GM18502 (cell line): ENCODE measurements around the gene SLC35C1.
"Not testable (repeated sequence)": the region's sequence is repeated elsewhere in the genome, so short reads cannot be mapped to it uniquely, and the experiment has no call there.

ENCODE experiments used
- ATAC-seq: cut with Tn5 transposase; IDR thresholded peaks from one replicate; pipeline ENCODE4 v1.9.1; 2021; ENCODE audit warnings: mild to moderate bottlenecking; ENCODE audit not compliant: unreplicated experiment, poor library complexity

The SLC35C1 gene

DNA sequence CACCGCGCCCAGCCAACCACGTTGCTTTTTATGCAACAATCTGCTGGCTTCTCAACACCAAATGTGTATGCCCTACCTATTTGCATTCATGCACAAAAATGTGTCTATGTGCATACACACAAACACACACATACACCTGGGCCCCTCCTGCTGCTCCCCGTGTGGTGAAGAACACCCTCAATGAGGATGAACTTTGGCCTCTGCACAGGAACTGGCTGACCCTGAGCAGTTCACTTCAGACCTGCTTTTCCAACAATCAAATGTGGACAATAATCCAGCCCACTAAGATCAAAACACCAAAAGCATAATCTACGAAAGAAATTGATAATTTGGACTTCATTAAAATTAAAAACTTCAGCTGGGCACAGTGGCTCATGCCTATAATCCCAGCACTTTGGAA is 25.3 kb upstream of the SLC35C1 start:
- no peak for ATAC-seq

DNA sequence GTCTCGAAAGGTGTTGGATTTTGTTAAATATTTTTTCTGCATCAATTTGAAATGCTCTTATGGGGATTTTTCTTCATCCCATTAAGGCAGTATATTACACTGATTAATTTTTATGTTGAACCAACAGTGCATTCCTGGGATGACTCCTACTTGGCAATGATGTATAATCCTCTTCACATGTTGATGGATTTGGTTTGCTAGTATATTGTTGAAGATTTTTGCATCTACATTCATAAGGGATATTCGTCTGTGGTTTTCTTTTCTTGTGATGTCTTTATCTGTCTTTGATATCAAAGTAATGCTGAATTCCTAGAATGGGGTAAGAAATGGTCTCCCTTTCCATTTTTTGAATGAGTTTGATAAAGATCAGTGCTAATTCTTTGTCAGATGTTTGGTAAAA is 18.7 kb upstream of the SLC35C1 start:
- ATAC-seq: no peak

DNA sequence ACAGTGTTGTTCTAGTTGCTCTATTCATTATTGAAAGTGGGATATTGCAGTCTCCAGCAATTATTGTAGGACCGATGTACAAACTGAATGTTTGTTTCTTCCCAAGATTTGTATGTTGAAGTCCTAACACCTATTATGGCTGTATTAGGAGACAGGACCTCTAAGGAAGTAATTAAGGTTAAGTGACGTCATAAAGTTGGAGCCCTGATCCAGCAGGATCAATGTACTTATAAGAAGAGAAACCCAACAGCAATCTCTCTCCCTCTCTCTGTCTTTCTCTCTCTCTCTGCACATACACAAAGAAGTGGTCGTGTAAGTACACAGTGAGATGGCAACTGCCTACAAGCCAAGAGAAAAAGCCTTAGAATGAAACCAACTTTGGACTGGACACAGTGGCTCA is 16.1 kb upstream of the SLC35C1 start:
- no peak for ATAC-seq

DNA sequence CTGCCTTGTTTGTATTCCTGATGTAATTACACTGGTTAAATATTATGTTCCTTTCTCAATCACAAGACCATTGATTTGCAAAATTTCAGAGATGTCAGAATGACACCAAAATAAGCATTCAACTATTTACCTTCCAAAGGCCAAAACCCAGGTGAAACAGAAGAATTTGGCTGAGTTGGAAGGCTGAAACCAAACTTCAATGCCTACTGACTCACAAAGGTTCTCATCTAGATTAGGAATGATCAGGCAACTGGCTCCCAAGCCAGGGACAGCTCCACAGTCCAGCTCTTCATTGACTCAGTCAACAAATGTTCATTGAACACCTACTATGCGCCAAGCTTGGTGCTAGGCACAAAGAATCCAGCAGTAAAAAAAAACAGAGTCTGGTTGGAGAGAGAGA is 13.4 kb upstream of the SLC35C1 start:
- no peak for ATAC-seq

DNA sequence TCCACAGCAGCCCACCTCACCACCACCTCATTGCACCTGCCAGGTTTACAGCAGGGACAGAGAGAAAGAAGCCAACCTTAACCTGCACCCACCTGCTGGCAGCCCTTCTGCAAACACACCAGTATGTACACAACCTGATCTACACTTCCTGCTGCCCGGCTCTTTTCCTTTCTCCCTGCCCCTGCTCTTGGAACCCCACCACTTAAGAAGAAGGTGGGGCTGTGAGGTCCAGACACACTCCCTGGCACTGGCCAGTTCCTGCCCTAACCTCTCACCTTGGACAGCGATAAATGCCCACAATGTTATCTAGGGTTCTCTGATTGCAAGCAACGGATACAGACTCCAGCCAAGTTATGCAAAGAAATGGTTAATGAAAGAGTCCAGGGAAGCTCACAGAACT is 10.8 kb upstream of the SLC35C1 start:
- ATAC-seq: no peak

DNA sequence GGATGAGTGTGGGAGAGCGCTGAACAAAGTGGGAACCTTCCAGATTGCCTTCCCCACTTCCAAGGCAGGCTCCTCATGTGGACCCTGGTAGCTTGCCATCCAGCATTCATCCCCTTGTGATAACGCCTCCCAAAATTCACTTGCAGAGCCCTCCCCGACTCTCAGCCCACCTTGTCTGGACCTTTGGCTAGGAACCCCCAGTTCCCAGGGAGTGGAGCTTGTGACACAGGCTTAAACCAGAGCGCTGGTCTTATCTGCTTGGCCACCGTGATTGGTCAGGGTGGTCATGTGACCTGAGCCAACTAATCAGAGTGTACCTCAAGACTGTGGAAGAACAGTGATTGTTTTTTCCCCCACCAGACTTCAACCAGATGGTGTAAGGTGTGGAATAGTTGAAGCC is 9.6 kb upstream of the SLC35C1 start:
- no peak for ATAC-seq

DNA sequence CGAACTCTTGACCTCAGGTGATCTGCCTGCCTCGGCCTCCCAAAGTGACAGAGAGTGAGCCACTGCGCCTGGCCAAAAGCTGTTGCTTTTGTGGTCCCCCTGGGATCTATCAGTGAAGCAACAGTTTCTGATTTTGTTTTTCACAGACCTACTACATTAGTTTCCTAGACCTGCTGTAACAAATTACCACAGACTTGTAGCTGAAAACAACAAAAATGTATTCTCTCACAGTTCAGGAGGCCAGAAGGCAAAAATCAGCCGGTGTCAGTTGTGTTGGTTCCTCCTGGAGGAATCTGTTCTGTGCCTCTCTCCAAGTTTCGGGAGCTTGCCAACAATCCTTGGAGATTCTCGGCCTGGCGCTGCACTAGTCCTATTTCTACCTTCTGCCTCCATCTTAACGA is 8.5 kb upstream of the SLC35C1 start:
- no peak for ATAC-seq

DNA sequence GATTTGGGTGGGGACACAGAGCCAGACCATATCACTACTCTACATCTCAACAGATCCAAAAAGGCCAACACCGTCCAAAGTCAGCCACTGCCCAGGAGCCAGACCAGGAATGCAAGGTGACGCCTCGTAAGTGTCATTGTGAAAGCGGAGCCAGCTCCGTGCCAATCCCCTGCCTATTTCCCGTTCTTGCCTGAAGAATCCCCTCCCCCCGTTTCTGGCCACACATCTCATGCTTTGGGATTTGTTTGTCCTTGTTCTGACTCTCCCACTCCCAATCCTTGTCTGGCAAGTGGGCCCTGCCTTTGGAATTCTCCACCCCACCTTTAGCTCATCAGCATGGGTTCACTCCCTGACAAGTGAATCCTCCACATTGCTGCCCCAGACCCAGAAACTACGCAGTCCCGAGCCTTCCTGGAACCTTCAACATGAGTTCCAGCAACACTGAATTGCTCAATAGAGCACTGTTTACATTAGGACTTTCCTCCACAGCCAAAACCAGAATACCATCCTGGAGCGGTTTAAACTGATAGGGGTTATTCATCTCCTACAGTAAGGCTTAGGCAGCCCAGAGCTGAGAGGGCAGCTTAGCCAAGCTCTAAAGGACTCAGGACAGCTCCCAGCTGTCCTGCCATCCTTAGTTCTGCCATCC is 6.0 kb upstream of the SLC35C1 start:
- no peak for ATAC-seq

DNA sequence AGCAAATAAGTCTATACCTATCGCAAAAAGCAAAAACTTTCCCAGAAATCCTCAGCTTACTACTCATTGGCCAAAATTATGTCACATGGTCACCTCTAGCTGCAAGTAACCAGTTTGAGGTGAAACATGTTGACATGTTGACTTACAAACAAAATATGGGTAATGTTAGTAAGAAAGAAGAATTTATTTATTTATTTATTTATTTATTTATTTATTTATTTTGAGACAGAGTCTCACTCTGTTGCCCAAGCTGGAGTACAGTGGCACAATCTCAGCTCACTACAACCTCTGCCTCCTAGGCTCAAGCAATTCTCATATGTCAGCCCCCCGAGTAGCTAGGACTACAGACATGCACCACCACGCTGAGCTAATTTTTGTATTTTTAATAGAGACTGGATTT is 5.4 kb upstream of the SLC35C1 start:
- ATAC-seq: no peak

DNA sequence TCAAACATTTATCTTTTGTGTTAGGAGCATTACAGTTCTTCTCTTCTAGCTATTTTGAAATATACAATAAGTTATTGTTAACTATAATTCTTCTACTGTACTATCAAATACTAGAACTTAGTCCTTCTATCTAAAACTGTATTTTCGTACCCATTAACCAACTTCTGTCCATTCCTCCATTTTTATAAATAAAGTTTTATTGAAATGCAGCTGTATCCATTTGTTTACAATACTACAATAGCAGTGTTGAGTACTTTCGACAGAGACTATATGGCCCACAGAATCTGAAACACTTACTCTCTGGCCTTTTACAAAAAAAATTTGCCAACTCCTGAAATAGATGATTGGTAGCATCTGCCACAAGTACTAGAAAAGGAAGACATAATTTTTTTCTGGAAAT is 4.7 kb upstream of the SLC35C1 start:
- no peak for ATAC-seq

DNA sequence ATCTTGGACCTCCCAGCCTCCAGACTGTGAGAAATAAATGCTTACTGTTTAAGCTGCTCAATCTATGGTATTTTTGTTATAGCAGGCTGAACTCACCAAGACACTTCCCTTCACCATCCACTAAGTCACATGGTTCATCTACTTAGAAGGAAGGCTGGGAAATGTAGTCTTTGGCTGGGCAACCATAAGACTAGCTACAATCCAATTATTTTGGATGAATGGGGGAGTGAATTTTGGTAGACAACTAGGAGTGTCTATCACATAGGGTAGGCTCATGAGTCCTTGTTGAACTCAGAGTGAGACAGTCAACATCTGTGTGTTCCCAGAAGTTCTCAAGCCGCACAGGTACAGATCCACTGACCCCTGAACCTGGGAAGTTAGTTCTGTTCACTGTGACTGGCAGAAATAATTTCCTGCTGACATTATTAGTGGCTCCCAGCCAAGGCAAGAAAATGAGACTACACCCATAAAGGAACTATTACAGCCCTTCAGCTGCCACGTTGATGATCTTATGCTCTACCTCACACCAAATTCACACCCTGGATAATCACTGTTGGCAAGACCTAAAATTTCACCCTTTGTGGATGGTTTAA is 3.1 kb upstream of the SLC35C1 start:
- ATAC-seq: no peak

DNA sequence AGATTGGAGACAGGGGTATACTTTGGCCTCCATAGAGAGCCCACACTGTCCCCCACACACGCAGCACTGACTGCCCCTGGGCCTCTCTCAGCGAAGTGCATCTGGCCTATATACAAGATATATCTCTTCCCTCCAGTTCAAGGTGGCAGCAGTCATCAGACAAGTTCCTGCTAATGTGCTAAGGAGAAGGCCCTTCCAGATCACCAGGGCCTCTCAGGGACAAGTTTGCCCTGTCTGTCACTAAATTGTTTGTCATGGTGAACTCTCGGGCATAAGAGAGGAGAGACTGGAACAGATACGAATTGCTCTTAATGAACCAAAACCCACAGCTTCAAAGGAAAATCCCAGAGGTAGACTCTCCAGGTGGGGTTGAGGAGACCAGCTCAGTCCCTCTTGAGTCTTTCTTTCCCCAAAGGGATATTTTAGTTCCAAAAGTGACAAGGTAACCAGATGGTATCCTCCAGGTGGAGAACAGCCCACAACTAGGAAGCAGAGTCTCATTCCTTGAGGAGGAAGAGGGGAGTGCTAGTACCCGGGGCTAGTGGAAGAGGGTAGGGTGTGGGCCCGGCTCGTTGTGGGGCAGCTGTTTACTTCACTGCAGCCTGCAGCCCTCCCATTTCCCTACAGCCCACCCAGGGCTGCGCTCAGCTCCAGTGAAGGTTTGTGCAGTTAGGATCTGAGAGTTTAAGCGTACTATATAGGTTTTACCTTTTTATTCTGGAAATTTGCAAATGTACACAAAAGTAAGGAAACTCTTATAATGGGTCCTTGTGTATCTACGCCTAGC is 2.2 kb upstream of the SLC35C1 start:
- no peak for ATAC-seq

DNA sequence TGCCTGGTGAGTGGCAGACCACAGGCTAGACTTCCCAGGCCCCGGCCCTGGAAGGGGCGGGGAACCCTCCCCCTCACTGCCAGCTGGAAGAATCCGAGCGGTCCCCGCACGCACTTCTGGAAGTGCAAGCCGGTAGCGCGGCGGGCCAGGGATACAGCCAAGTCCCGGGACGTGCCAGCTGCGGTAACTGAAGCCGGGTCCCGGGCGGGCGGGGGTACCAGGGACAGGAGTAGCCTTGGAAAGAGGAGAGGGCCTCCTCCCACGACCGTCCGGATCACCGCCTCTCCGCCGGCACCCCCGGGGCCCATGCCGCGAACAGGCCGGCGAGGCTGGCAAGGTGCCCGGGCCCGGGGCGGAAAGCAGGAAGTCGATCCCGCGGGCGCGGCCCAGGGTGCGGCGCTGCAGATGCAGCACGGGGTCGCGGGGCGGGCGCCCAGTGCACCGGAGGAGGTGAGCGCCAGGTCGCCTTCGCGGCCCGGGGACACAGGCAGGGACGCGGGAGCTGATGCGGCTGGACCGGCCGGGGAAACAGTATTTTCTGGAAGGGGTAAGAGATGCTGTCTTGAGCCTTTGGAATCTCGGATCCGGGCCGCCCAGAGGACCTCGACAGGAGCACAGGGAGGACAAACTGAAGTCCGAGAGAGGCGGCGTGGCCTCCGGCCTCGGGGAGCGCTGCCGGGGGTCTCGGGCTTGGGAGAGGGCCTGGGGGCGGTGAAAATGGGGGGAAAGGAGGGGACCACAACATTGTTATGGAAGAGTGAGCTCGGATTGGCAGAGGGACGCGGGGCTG is 783 bp upstream of the SLC35C1 start:
- ATAC-seq: peak; percentile 29

DNA sequence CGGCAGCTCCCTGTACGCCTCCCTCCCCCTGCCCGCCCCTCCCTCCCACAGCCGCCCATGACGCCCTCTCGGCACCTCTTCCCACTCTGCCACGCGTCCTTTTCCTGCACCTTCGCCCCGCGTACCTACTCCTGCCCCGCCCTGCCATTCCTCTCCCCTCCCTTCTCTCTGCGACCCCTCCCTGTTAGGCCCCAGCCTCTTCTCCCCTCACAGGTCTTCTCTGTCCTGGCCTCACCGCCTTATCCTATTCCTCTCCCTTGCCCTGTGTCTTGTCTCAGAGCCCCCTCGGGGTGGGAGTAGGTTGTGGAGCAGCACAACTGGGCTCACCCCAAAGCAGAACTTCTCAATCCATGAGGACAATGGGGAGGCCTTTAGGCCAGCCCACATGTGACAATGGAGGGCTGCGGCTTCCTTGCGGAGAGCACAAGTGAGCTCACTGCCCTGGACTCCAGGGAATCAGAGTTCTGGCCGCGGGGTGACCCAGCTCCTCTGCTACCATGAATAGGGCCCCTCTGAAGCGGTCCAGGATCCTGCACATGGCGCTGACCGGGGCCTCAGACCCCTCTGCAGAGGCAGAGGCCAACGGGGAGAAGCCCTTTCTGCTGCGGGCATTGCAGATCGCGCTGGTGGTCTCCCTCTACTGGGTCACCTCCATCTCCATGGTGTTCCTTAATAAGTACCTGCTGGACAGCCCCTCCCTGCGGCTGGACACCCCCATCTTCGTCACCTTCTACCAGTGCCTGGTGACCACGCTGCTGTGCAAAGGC is 539 bp downstream of the SLC35C1 start:
- ATAC-seq: peak; percentile 35

DNA sequence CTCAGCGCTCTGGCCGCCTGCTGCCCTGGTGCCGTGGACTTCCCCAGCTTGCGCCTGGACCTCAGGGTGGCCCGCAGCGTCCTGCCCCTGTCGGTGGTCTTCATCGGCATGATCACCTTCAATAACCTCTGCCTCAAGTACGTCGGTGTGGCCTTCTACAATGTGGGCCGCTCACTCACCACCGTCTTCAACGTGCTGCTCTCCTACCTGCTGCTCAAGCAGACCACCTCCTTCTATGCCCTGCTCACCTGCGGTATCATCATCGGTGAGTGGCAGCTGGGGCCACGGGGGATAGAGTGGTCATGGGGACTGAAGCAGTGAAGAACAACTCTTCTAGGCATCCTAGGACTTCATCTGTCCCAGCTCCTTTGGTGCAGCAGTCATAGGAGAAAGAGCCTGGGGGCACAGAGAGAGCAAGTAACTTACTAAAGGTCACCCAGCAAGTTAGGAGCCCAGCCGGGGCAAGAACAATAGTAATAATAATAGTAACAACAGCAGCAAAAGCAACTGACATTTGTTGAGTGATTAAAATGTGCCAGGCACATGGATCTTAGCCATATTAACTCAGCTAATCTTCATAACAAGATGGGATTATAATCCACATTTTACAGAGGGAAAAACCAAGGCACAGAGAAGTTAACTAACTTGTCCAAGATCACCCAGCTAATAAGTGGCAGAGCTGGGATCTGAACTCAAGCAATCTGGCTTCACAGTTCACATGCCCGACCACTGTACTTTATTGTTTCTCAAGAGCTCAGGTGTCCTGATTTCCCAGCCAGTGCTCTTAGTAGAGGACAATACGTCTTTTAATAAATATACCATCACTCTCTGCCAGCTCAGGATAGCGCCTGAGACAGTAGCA is 1.4 kb downstream of the SLC35C1 start:
- no peak for ATAC-seq

DNA sequence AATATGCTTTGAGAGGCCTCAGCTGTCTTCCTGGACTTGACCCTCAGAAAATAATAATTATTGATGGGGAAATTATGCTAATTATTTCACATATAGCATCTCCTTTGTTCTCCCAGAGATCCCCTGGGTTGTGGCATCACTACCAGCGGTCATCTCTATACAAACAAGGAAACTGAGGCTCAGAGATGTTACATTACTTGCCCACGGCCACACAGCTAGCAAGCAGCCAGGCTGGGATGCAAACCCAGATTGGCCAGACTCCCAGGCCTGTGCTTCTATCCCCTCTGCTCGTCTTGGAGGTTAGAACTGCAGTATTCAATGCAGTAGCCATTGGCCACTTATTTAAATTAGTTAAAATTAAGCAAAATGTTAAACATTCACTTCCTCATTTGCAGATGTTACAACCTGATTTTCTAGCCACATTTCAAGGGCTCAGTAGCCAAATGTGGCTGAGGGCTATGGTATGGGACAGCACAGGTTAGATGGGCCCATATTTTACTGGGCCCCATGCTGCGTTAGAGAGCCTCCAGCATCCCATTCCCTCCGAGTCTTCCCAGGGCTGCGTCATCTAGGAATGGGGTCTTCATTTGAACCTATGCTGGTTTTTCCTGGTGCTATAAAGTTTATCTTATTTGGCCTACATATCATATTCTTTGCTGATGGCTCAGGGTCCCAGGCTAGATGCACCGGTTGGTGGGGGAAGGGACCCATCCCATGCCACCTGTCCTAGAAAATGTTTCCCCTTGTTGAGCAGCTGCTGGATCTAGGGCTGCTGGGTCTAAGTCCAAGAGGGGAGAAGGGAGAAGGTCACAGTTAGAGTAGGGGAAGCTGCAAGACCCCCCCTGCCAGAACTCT is 2.2 kb downstream of the SLC35C1 start:
- no peak for ATAC-seq

DNA sequence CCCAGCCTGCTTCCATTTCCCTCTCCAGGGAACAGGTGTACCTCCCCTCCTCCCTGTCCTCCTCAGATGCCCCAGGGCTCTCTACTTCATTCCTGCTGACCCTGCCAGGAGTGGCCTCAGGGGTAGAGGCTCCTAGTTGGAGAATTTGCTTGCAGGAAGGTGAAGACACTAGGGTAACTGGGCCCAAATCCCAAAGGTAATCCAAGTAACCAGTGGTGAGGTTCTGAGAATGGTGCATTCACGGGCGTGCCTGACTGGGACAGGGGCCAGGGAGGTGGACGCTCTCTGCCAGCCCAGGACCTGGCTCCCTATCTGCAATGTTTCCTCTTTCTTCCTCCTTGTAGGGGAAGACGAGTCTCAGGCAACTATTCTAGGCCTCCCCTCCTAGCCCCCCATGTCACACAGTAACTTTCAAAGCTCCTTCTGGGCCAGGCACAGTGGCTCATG is 2.9 kb downstream of the SLC35C1 start:
- no peak for ATAC-seq

DNA sequence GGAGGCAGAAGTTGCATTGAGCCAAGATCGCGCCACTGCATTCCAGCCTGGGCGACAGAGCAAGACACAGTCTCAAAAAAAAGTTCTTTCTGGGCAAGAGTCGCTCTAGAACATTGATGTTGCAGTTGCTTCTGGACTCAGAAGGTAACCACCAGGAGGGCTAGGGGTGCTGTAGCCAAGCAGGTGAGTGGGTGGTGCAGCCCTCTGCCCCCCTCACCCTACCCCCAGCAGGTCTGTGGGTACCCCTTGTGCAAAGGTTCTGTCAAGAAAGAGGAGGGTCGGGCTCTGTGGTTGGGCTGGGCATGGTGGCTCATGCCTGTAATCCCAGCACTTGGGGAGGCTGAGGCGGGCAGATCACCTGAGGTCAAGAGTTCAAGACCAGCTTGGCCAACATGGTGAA is 3.5 kb downstream of the SLC35C1 start:
- not testable (repeated sequence) for ATAC-seq
